IPS-20b (cell line): Measurements from ENCODE around the gene CEP112.

Experiments
- H3K27ac ChIP-seq: one replicate; pipeline ENCODE4 v1.5.1; 2013; ENCODE audit warnings: low read length
- H3K27me3 ChIP-seq: 2 replicates; pipeline ENCODE4 v1.6.1; 2013; ENCODE audit warnings: mild to moderate bottlenecking, low read length, inconsistent platforms; ENCODE audit not compliant: insufficient read depth
- H3K36me3 ChIP-seq: 2 replicates; pipeline ENCODE4 v1.6.1; 2013; ENCODE audit warnings: low read depth, mild to moderate bottlenecking, inconsistent platforms, low read length, moderate library complexity; ENCODE audit not compliant: insufficient read depth
- H3K4me1 ChIP-seq: 2 replicates; pipeline ENCODE4 v1.6.1; 2013; ENCODE audit warnings: mild to moderate bottlenecking, control low read depth, inconsistent platforms, low read length, moderate library complexity; ENCODE audit not compliant: insufficient read depth
- H3K4me3 ChIP-seq: 2 replicates; pipeline ENCODE4 v1.5.1; 2013; ENCODE audit warnings: mild to moderate bottlenecking, low read length, inconsistent platforms
- H3K9ac ChIP-seq: 2 replicates; pipeline ENCODE4 v1.6.1; 2013; ENCODE audit warnings: low read depth, mild to moderate bottlenecking, inconsistent platforms, low read length, moderate library complexity
- H3K9me3 ChIP-seq: 2 replicates; pipeline ENCODE4 v1.6.1; 2013; ENCODE audit warnings: mild to moderate bottlenecking, low read depth, low read length, inconsistent platforms; ENCODE audit not compliant: insufficient read depth

The CEP112 gene

GRCh38 chr17:65630502-65630901 is 561.4 kb downstream of the CEP112 start:
- no peaks in the 10 kb centered on the region for H3K27me3 ChIP-seq
- no peak overlapping the region for H3K4me3 ChIP-seq
- no peaks in the 10 kb centered on the region for H3K4me1 ChIP-seq
- no peak overlapping the region for H3K27ac ChIP-seq
- H3K9me3 ChIP-seq, result no peaks in the 10 kb centered on the region
- H3K9ac ChIP-seq, result no peak overlapping the region
- no peaks in the 10 kb centered on the region for H3K36me3 ChIP-seq

- Histone ChIP-seq H3K9ac (no peak overlapping the region), H3K36me3 (no peaks in the 10 kb centered on the region), H3K4me1 (no peaks in the 10 kb centered on the region), H3K4me3 (no peak overlapping the region), H3K27me3 (no peaks in the 10 kb centered on the region), H3K9me3 (no peaks in the 10 kb centered on the region), H3K27ac (no peak overlapping the region)
Observed at GRCh38 chr17:65629234-65629690, 562.7 kb downstream of the CEP112 start.

GRCh38 chr17:65628644-65629036 is 563.3 kb downstream of the CEP112 start:
- Histone ChIP-seq H3K9ac (no peak overlapping the region), H3K27me3 (no peaks in the 10 kb centered on the region), H3K4me1 (no peaks in the 10 kb centered on the region), H3K36me3 (no peaks in the 10 kb centered on the region), H3K27ac (no peak overlapping the region), H3K4me3 (no peak overlapping the region), H3K9me3 (no peaks in the 10 kb centered on the region)

GRCh38 chr17:65627891-65628643 is 563.9 kb downstream of the CEP112 start:
- Histone ChIP-seq H3K4me3 (no peak overlapping the region), H3K36me3 (no peaks in the 10 kb centered on the region), H3K27ac (no peak overlapping the region), H3K27me3 (no peaks in the 10 kb centered on the region), H3K9ac (no peak overlapping the region), H3K4me1 (no peaks in the 10 kb centered on the region), H3K9me3 (no peaks in the 10 kb centered on the region)

GRCh38 chr17:65627108-65627507 is 564.8 kb downstream of the CEP112 start:
- no peaks in the 10 kb centered on the region for H3K9me3 ChIP-seq
- no peak overlapping the region for H3K4me3 ChIP-seq
- H3K4me1 ChIP-seq, result no peaks in the 10 kb centered on the region
- H3K27ac ChIP-seq, result no peak overlapping the region
- H3K27me3 ChIP-seq, result no peaks in the 10 kb centered on the region
- no peaks in the 10 kb centered on the region for H3K36me3 ChIP-seq
- no peak overlapping the region for H3K9ac ChIP-seq

GRCh38 chr17:65626451-65626850 is 565.5 kb downstream of the CEP112 start:
- no peaks in the 10 kb centered on the region for H3K9me3 ChIP-seq

GRCh38 chr17:65618516-65618915 is 573.4 kb downstream of the CEP112 start:
- no peak overlapping the region for H3K9ac ChIP-seq
- no peaks in the 10 kb centered on the region for H3K27me3 ChIP-seq
- H3K27ac ChIP-seq, result no peak overlapping the region
- H3K9me3 ChIP-seq, result no peaks in the 10 kb centered on the region
- no peaks in the 10 kb centered on the region for H3K4me1 ChIP-seq
- no peak overlapping the region for H3K4me3 ChIP-seq
- H3K36me3 ChIP-seq, result no peaks in the 10 kb centered on the region

More at GRCh38 chr17:65626451-65626850, 565.5 kb downstream of the CEP112 start:
- Histone ChIP-seq H3K9ac (no peak overlapping the region), H3K4me3 (no peak overlapping the region), H3K27ac (no peak overlapping the region), H3K27me3 (no peaks in the 10 kb centered on the region), H3K36me3 (no peaks in the 10 kb centered on the region), H3K4me1 (no peaks in the 10 kb centered on the region)

GRCh38 chr17:65617496-65617895 is 574.4 kb downstream of the CEP112 start:
- no peaks in the 10 kb centered on the region for H3K27me3 ChIP-seq
- no peaks in the 10 kb centered on the region for H3K4me1 ChIP-seq
- H3K9ac ChIP-seq, result no peak overlapping the region
- H3K36me3 ChIP-seq, result no peaks in the 10 kb centered on the region
- H3K4me3 ChIP-seq, result no peak overlapping the region
- H3K27ac ChIP-seq, result no peak overlapping the region
- H3K9me3 ChIP-seq, result no peaks in the 10 kb centered on the region

- no peak overlapping the region for H3K4me3 ChIP-seq
- H3K36me3 ChIP-seq, result no peaks in the 10 kb centered on the region
Observed at GRCh38 chr17:65609749-65610148, 582.2 kb downstream of the CEP112 start.

GRCh38 chr17:65609286-65609685 is 582.6 kb downstream of the CEP112 start:
- Histone ChIP-seq H3K4me1 (no peaks in the 10 kb centered on the region), H3K27ac (no peak overlapping the region), H3K9ac (no peak overlapping the region), H3K4me3 (no peak overlapping the region), H3K9me3 (no peaks in the 10 kb centered on the region), H3K27me3 (no peaks in the 10 kb centered on the region), H3K36me3 (no peaks in the 10 kb centered on the region)

More at GRCh38 chr17:65609749-65610148, 582.2 kb downstream of the CEP112 start:
- H3K27ac ChIP-seq, result no peak overlapping the region
- H3K27me3 ChIP-seq, result no peaks in the 10 kb centered on the region
- no peaks in the 10 kb centered on the region for H3K9me3 ChIP-seq
- H3K4me1 ChIP-seq, result no peaks in the 10 kb centered on the region
- H3K9ac ChIP-seq, result no peak overlapping the region

- Histone ChIP-seq H3K4me1 (peaks cover 3% of the 10 kb centered on the region; the same call in 1 of the 2 replicates), H3K9me3 (no peaks in the 10 kb centered on the region), H3K27me3 (no peaks in the 10 kb centered on the region), H3K4me3 (no peak overlapping the region), H3K27ac (no peak overlapping the region), H3K9ac (no peak overlapping the region), H3K36me3 (no peaks in the 10 kb centered on the region)
Observed at GRCh38 chr17:65604070-65604469, 587.9 kb downstream of the CEP112 start.

- Histone ChIP-seq H3K9ac (no peak overlapping the region), H3K27me3 (no peaks in the 10 kb centered on the region), H3K4me3 (no peak overlapping the region), H3K4me1 (peaks cover 3% of the 10 kb centered on the region; the same call in 1 of the 2 replicates), H3K9me3 (no peaks in the 10 kb centered on the region), H3K27ac (no peak overlapping the region), H3K36me3 (no peaks in the 10 kb centered on the region)
Observed at GRCh38 chr17:65601881-65602280, 590.1 kb downstream of the CEP112 start.
